Coronary artery (tissue), 2 donors: ENCODE measurements around the gene GAS7.

Source experiments
- DNase-seq: peaks from one replicate; pipeline ENCODE4 v3.0.0-alpha.2; 2017; ENCODE audit warnings: low spot score
- H3K27ac ChIP-seq, 2 donors: fragments of 200-600 bp; sonication (generic); one replicate each; pipeline ENCODE4 v1.5.1; 2016 to 2019
- H3K4me3 ChIP-seq: fragments of 200-600 bp; sonication (generic); 2 replicates; pipeline ENCODE4 v1.5.1; 2016; ENCODE audit warnings: mild to moderate bottlenecking, moderate library complexity
- CTCF ChIP-seq: fragments of 200-600 bp; sonication (generic); IDR thresholded peaks from one replicate; pipeline ENCODE4 v1.5.1; 2019; ENCODE audit warnings: antibody characterized with exemption

GAS7 gene

GRCh38 chr17:10071141-10071540 lies 127.3 kb downstream of the GAS7 start:
- no peak for TF ChIP-seq CTCF
- H3K27ac ChIP-seq, result no peak overlapping the region
- H3K4me3 ChIP-seq, result no peak overlapping the region
- DNase-seq, result no peak

GRCh38 chr17:10070690-10071089 lies 127.7 kb downstream of the GAS7 start:
- TF ChIP-seq CTCF, result no peak
- DNase-seq, result no peak
- no peak overlapping the region for H3K4me3 ChIP-seq
- no peak overlapping the region for H3K27ac ChIP-seq

GRCh38 chr17:10069301-10069700 lies 129.1 kb downstream of the GAS7 start:
- peak overlapping the region; percentile 10 to 66 for H3K27ac ChIP-seq
- no peak overlapping the region for H3K4me3 ChIP-seq
- DNase-seq, result no peak
- TF ChIP-seq CTCF, result no peak

GRCh38 chr17:10067446-10068143 lies 130.8 kb downstream of the GAS7 start:
- H3K4me3 ChIP-seq, result no peak overlapping the region
- no peak for TF ChIP-seq CTCF

GRCh38 chr17:10064536-10064935 lies 133.9 kb downstream of the GAS7 start:
- no peak for DNase-seq
- no peak for TF ChIP-seq CTCF
- Histone ChIP-seq H3K4me3 (no peak overlapping the region), H3K27ac (peak overlapping the region in 1 of 2 donors; percentile 68)

More at GRCh38 chr17:10067446-10068143, 130.8 kb downstream of the GAS7 start:
- DNase-seq, result no peak
- no peak overlapping the region for H3K27ac ChIP-seq

GRCh38 chr17:10063730-10064241 lies 134.6 kb downstream of the GAS7 start:
- TF ChIP-seq CTCF, result no peak
- no peak overlapping the region for H3K4me3 ChIP-seq
- H3K27ac ChIP-seq, result peak overlapping the region in 1 of 2 donors; percentile 68
- no peak for DNase-seq
